Measurements from ENCODE around the gene CHRD. TPM values are rescaled to one million over a fixed set of nuclear protein-coding genes. Genes with fewer than 3 reads are reported as not detected.
A peak's percentile ranks its signal among the peaks of the same experiment; 100 is the strongest.

The CHRD gene
- total RNA-seq, 6 donors from 2014 or later, result 2.1 to 40.9 (median 4.3) TPM

- peaks cover 0 to 17% (median 7%) of the 10 kb centered on the region in 4 donors for H3K36me3 ChIP-seq
- H3K4me3 ChIP-seq, result peak overlapping the region in 2 of 4 donors; percentile 67 to 93
- no peak overlapping the region for H3K27ac ChIP-seq
- no peak for TF ChIP-seq POLR2A (IDR thresholded peaks at IDR 0.05)
- TF ChIP-seq, protein P1, sequence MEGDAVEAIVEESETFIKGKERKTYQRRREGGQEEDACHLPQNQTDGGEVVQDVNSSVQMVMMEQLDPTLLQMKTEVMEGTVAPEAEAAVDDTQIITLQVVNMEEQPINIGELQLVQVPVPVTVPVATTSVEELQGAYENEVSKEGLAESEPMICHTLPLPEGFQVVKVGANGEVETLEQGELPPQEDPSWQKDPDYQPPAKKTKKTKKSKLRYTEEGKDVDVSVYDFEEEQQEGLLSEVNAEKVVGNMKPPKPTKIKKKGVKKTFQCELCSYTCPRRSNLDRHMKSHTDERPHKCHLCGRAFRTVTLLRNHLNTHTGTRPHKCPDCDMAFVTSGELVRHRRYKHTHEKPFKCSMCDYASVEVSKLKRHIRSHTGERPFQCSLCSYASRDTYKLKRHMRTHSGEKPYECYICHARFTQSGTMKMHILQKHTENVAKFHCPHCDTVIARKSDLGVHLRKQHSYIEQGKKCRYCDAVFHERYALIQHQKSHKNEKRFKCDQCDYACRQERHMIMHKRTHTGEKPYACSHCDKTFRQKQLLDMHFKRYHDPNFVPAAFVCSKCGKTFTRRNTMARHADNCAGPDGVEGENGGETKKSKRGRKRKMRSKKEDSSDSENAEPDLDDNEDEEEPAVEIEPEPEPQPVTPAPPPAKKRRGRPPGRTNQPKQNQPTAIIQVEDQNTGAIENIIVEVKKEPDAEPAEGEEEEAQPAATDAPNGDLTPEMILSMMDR (IDR thresholded peaks at IDR 0.05), result no peak
- no peak for TF ChIP-seq POLR2AphosphoS5 (IDR thresholded peaks at IDR 0.05)
- no peak for TF ChIP-seq EP300 (IDR thresholded peaks at IDR 0.05)
- ATAC-seq (ENCODE audit: low FRiP score in 2 of 2) (no peak), DNase-seq (no peak)
- 70 to 78% methylated on average over 11 to 12 of the region's 12 CpGs for WGBS, 2 donors
- H3K4me1 ChIP-seq, result peaks cover 21 to 26% (median 24%) of the 10 kb centered on the region in 4 donors
- H3K27me3 ChIP-seq, result no peaks in the 10 kb centered on the region
- H3K9me3 ChIP-seq, result no peaks in the 10 kb centered on the region
Measured at GRCh38 chr3:184360070-184360928, 19.6 kb upstream of the CHRD start.

DNA sequence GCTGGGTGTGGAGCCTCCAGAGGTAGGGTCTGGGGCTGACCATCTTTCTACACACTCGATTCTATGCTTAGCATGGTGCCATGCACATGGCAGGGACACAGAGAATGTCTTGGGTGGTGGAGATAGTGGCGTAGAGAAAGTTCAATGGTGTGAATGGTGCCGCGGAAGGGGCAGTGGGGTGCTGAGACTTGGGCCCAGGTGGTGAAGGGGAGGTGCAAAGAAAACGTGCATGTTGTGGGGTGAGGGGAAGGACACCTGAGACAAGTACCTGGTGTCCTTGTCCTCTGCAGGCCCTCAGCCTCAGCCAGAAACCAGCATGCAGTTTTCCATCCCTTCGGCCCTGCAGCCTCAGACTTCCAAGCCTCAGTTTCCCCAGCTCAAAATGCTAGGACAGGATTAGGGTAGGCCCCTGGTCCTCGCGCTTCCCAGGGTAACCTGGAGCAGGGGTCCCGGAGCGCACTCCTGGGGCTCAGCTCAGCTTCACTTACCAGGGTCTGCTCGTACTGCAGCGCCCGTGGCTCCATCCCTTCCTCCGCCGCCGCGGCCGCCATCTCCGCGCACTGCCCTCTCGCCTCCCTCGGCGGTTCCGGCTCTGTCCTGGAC is 18.8 kb upstream of the CHRD start:
- DNase-seq, result no peak
- TF ChIP-seq, protein P1 (IDR thresholded peaks at IDR 0.05), result no peak
- TF ChIP-seq POLR2AphosphoS5 (IDR thresholded peaks at IDR 0.05) (no peak), POLR2A (IDR thresholded peaks at IDR 0.05) (no peak), EP300 (IDR thresholded peaks at IDR 0.05) (no peak)
- H3K4me1 ChIP-seq, result peaks cover 21 to 26% (median 24%) of the 10 kb centered on the region in 4 donors
- H3K4me3 ChIP-seq, result peak overlapping the region; percentile 52 to 96 (median 80)
- H3K9me3 ChIP-seq, result no peaks in the 10 kb centered on the region
- H3K27me3 ChIP-seq, result no peaks in the 10 kb centered on the region
- 11 to 15% methylated on average over 18 to 20 of the region's 24 CpGs for WGBS, 2 donors
- peaks cover 0 to 13% (median 10%) of the 10 kb centered on the region in 4 donors for H3K36me3 ChIP-seq
- H3K27ac ChIP-seq, result peak overlapping the region; percentile 96 to 99 (median 98)
- ATAC-seq (ENCODE audit: low FRiP score in 2 of 2), result no peak

- H3K27ac ChIP-seq, result peak within 1 kb of the TSS; percentile 96 to 99 (median 98)
- WGBS, 2 donors, result 0% methylated on average over 1 of the region's 56 CpGs; no CpG with 5 or more reads in 1 of the 2 donors
- ATAC-seq (ENCODE audit: low FRiP score in 2 of 2) (peak; percentile 16 to 78), DNase-seq (peak; percentile 61 to 93)
- H3K4me1 ChIP-seq, result peaks cover 21 to 26% (median 24%) of the 10 kb centered on the region in 4 donors
- no peaks in the 10 kb centered on the region for H3K27me3 ChIP-seq
- no peaks in the 10 kb centered on the region for H3K9me3 ChIP-seq
- peaks cover 0 to 18% (median 13%) of the 10 kb centered on the region in 4 donors for H3K36me3 ChIP-seq
- TF ChIP-seq EP300 (IDR thresholded peaks at IDR 0.05) (no peak), POLR2AphosphoS5 (IDR thresholded peaks at IDR 0.05) (peak; percentile 37 to 72), POLR2A (IDR thresholded peaks at IDR 0.05) (peak in 2 of 4 donors; percentile 70 to 72)
- peak within 1 kb of the TSS; percentile 67 to 96 (median 84) for H3K4me3 ChIP-seq
Measured at GRCh38 chr3:184361532-184361931, 18.3 kb upstream of the CHRD start, which contains the start of the genes CLCN2 and POLR2H. TSS of gene CLCN2 (minus strand) at chr3:184361605. CDS start at chr3:184361479, 126 bp downstream. TSS of gene POLR2H (plus strand) at chr3:184361710. CDS start at chr3:184363493, 1,783 bp downstream.

DNA sequence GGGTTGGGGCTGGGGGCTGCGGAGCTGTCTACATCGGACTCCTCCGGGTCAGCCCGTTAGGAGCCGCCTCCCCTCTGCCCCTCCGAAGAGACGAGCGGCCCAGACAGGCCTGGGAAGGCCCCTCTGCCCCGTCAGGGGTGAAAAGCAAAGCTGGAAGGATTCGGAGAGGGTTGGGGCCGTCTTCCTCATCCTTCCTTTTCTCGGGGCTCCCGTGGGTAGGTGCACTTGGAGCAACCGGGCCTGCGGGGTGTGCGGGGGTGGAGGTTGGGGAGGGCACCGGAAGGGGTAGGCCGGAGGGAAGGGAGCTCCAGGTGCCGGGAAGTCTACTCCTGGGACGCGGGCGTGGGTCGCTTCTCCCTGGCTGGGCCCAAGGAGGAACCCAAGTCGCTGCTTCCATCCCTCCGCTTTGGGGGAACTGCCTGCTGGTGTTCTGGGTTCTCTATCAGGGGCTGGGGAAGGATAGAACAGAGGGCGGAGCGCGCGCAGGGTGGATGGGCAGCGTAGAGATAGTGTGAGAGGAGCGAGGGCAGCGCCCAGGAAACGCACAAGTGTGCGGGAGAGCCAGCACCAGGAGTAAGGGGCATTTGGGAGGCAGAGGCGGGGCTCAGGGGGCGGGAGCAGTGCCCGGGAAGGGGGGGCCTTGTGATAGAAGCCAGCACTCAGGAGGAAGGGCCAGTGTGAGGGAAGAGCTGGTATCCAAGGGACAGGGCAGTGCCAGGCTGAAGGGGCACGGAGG is 17.8 kb upstream of the CHRD start:
- Histone ChIP-seq H3K27me3 (no peaks in the 10 kb centered on the region), H3K27ac (peak overlapping the region; percentile 96 to 99 (median 98)), H3K4me3 (peak overlapping the region; percentile 67 to 96 (median 84)), H3K9me3 (no peaks in the 10 kb centered on the region), H3K4me1 (peaks cover 21 to 26% (median 24%) of the 10 kb centered on the region in 4 donors), H3K36me3 (peaks cover 0 to 22% (median 14%) of the 10 kb centered on the region in 4 donors)
- WGBS, 2 donors, result 0 to 1% methylated on average over 23 to 29 of the region's 38 CpGs
- ATAC-seq (ENCODE audit: low FRiP score in 2 of 2) (peak; percentile 47 to 62), DNase-seq (peak; percentile 81 to 90)
- TF ChIP-seq POLR2AphosphoS5 (IDR thresholded peaks at IDR 0.05) (peak; percentile 1 to 62), POLR2A (IDR thresholded peaks at IDR 0.05) (peak in 2 of 4 donors; percentile 6 to 25), EP300 (IDR thresholded peaks at IDR 0.05) (no peak)
- TF ChIP-seq, protein P1 (IDR thresholded peaks at IDR 0.05), result no peak
